GM18526 (cell line): ENCODE measurements around the gene CDHR1.

Experiments
- POLR2A ChIP-seq: IDR thresholded peaks from 3 replicates; pipeline ENCODE4 v1.6.1; 2011; ENCODE audit not compliant: insufficient read length; ENCODE audit errors: extremely low read depth

The CDHR1 gene

GRCh38 chr10:84194424-84195043, at the start of gene CDHR1:
Gene CDHR1 (plus strand): TSS chr10:84194537. CDS start chr10:84194761, 224 bp downstream.
- TF ChIP-seq POLR2A = no peak

- TF ChIP-seq POLR2A = no peak
These were observed 47.0 kb upstream of the CDHR1 start for GRCh38 chr10:84147347-84147746.

GRCh38 chr10:84149854-84150253, 44.5 kb upstream of the CDHR1 start:
- TF ChIP-seq POLR2A = no peak

GRCh38 chr10:84152769-84153168, 41.6 kb upstream of the CDHR1 start:
- no peak for TF ChIP-seq POLR2A

GRCh38 chr10:84155521-84155920, 38.8 kb upstream of the CDHR1 start:
- TF ChIP-seq POLR2A = no peak

- TF ChIP-seq POLR2A = no peak
These were observed 38.3 kb upstream of the CDHR1 start for GRCh38 chr10:84156009-84156408.

- no peak for TF ChIP-seq POLR2A
These were observed 37.6 kb upstream of the CDHR1 start for GRCh38 chr10:84156768-84157167.

- TF ChIP-seq POLR2A = no peak
These were observed 36.3 kb upstream of the CDHR1 start for GRCh38 chr10:84158061-84158460.

GRCh38 chr10:84158550-84158949, 35.8 kb upstream of the CDHR1 start:
- no peak for TF ChIP-seq POLR2A

- TF ChIP-seq POLR2A = no peak
These were observed 35.2 kb upstream of the CDHR1 start for GRCh38 chr10:84159076-84159685.

GRCh38 chr10:84160663-84161362, 33.5 kb upstream of the CDHR1 start:
- TF ChIP-seq POLR2A = no peak

- TF ChIP-seq POLR2A = no peak
These were observed 30.3 kb upstream of the CDHR1 start for GRCh38 chr10:84163996-84164395.

- TF ChIP-seq POLR2A = no peak
These were observed 29.9 kb upstream of the CDHR1 start for GRCh38 chr10:84164442-84164841.

- no peak for TF ChIP-seq POLR2A
These were observed 27.6 kb upstream of the CDHR1 start for GRCh38 chr10:84166620-84167288.

- peak; percentile 18 for TF ChIP-seq POLR2A
These were observed 22.5 kb upstream of the CDHR1 start for GRCh38 chr10:84171700-84172466.
